Lung (tissue), 12 donors: ENCODE measurements around the gene HSF2BP. TPM values are rescaled to one million over a fixed set of nuclear protein-coding genes. Genes with fewer than 3 reads are reported as not detected.
"Not testable (repeated sequence)": the region's sequence is repeated elsewhere in the genome, so short reads cannot be mapped to it uniquely, and the experiment has no call there.

Source experiments
- ATAC-seq: fragments of 200-7000 bp; cut with Tn5 transposase; one replicate; pipeline ENCODE4 v1.9.1; 2020; ENCODE audit warnings: moderate number of reproducible peaks; ENCODE audit not compliant: insufficient read depth, low FRiP score
- DNase-seq, 3 donors: peaks; one replicate each; pipeline ENCODE4 v3.0.0-alpha.2; 2013 to 2017
- H3K27ac ChIP-seq, 2 donors: one replicate each; pipeline ENCODE4 v1.5.1; 2013; ENCODE audit warnings: mild to moderate bottlenecking in 2 of 2, moderate library complexity in 2 of 2, control low read depth in 1 of 2, inconsistent platforms in 1 of 2, low read depth in 1 of 2, low read length in 1 of 2
- H3K27me3 ChIP-seq, 3 donors: one replicate each; pipeline ENCODE4 v1.5.1; 2013; ENCODE audit warnings: low read length in 2 of 3; ENCODE audit not compliant: control insufficient read depth in 3 of 3, insufficient read depth in 3 of 3
- H3K36me3 ChIP-seq, 4 donors: one replicate each; pipeline ENCODE4 v1.5.1; 2013; ENCODE audit warnings: low read length in 4 of 4, mild to moderate bottlenecking in 1 of 4, moderate library complexity in 1 of 4; ENCODE audit not compliant: control insufficient read depth in 4 of 4, insufficient read depth in 4 of 4
- H3K4me1 ChIP-seq, 5 donors: one replicate each; pipeline ENCODE4 v1.5.1; 2013; ENCODE audit warnings: low read length in 5 of 5, mild to moderate bottlenecking in 2 of 5, moderate library complexity in 1 of 5; ENCODE audit not compliant: control insufficient read depth in 5 of 5, insufficient read depth in 5 of 5
- H3K4me3 ChIP-seq: one replicate; pipeline ENCODE4 v1.5.1; 2013; ENCODE audit warnings: mild to moderate bottlenecking, control low read depth, moderate library complexity
- H3K9ac ChIP-seq, 2 donors: one replicate each; pipeline ENCODE4 v1.5.1; 2013; ENCODE audit warnings: low read length in 2 of 2, control low read depth in 1 of 2; ENCODE audit not compliant: insufficient read depth in 1 of 2
- H3K9me3 ChIP-seq, 4 donors: one replicate each; pipeline ENCODE4 v1.5.1; 2013; ENCODE audit warnings: low read length in 3 of 4, mild to moderate bottlenecking in 1 of 4, moderate library complexity in 1 of 4; ENCODE audit not compliant: control insufficient read depth in 4 of 4, insufficient read depth in 3 of 4
- CTCF ChIP-seq: IDR thresholded peaks from 2 replicates; pipeline ENCODE4 v1.5.1; 2012; ENCODE audit warnings: mild to moderate bottlenecking; ENCODE audit errors: control extremely low read depth, extremely low read depth
- WGBS, 2 donors: extraction: QIAGEN DNeasy Blood & Tissue Kit; methylation state at CpG; one replicate each; pipeline ENCODE4 v1.1.7; 2013; 5-methylcytosine and 5-hydroxymethylcytosine counted together
- polyA plus RNA-seq, 2 donors: library from polyadenylated mRNA; stranded (reverse); fragments of 200-250 nt; gene quantifications; one replicate each; pipeline ENCODE4 v1.2.1, GENCODE V29; 2013
- total RNA-seq, 2 donors: library from RNA; depleted of rRNA in 1 of 2; stranded (reverse); fragments of >200 nt in 1 of 2; gene quantifications; one replicate each; pipeline ENCODE4 v1.2.1, GENCODE V29; 2014 to 2021
- donor health status: control.
- donor health status: control.
- donor health status: Bipolar disorder and iron deficiency.
- donor health status: healthy.
- donor health status: DM: yes; HTN: yes; CAD: no.

The HSF2BP gene
- total and polyA plus RNA-seq, 4 donors: 0.46 to 0.71 (median 0.57) TPM

- 87 to 91% methylated on average over 4 of the region's 4 CpGs for WGBS, 2 donors
- no peak for ATAC-seq
Measured at GRCh38 chr21:43619856-43620255, 39.4 kb downstream of the HSF2BP start.

GRCh38 chr21:43619344-43619743 lies 39.9 kb downstream of the HSF2BP start:
- no peak for TF ChIP-seq CTCF
- peaks cover 0 to 2% (median 0%) of the 10 kb centered on the region in 5 donors for H3K4me1 ChIP-seq
- ATAC-seq (no peak), DNase-seq (no peak)
- no peak overlapping the region for H3K4me3 ChIP-seq
- H3K9me3 ChIP-seq: peaks cover 0 to 9% (median 2%) of the 10 kb centered on the region in 4 donors
- H3K27me3 ChIP-seq: no peaks in the 10 kb centered on the region
- 90 to 94% methylated on average over 4 of the region's 4 CpGs for WGBS, 2 donors
- no peaks in the 10 kb centered on the region for H3K36me3 ChIP-seq
- no peak overlapping the region for H3K9ac ChIP-seq
- peak overlapping the region in 1 of 2 donors; percentile 22 for H3K27ac ChIP-seq

More at GRCh38 chr21:43619856-43620255, 39.4 kb downstream of the HSF2BP start:
- H3K36me3 ChIP-seq: no peaks in the 10 kb centered on the region
- no peak for DNase-seq
- no peak overlapping the region for H3K27ac ChIP-seq
- no peaks in the 10 kb centered on the region for H3K27me3 ChIP-seq
- no peaks in the 10 kb centered on the region for H3K4me1 ChIP-seq
- peaks cover 0 to 9% (median 2%) of the 10 kb centered on the region in 4 donors for H3K9me3 ChIP-seq
- no peak overlapping the region for H3K4me3 ChIP-seq
- no peak for TF ChIP-seq CTCF
- H3K9ac ChIP-seq: no peak overlapping the region

- H3K36me3 ChIP-seq: no peaks in the 10 kb centered on the region
- peaks cover 0 to 6% (median 0%) of the 10 kb centered on the region in 5 donors for H3K4me1 ChIP-seq
- H3K9me3 ChIP-seq: peaks cover 0 to 9% (median 2%) of the 10 kb centered on the region in 4 donors
- ATAC-seq (no peak), DNase-seq (no peak)
- H3K27me3 ChIP-seq: no peaks in the 10 kb centered on the region
- H3K4me3 ChIP-seq: no peak overlapping the region
- no peak for TF ChIP-seq CTCF
- 67 to 94% methylated on average over 4 of the region's 4 CpGs for WGBS, 2 donors
- H3K9ac ChIP-seq: no peak overlapping the region
- H3K27ac ChIP-seq: no peak overlapping the region
Measured at GRCh38 chr21:43618940-43619339, 40.3 kb downstream of the HSF2BP start.

GRCh38 chr21:43616861-43617260 lies 42.4 kb downstream of the HSF2BP start:
- not testable (repeated sequence) for H3K27ac ChIP-seq, H3K9me3 ChIP-seq, H3K4me3 ChIP-seq, DNase-seq, H3K9ac ChIP-seq, ATAC-seq, H3K27me3 ChIP-seq, H3K36me3 ChIP-seq
- 84 to 93% methylated on average over 3 of the region's 3 CpGs for WGBS, 2 donors
- H3K4me1 ChIP-seq: peaks cover 0 to 23% (median 3%) of the 10 kb centered on the region in 5 donors
